ENCODE measurements around the gene ZNF148.

The ZNF148 gene

DNA sequence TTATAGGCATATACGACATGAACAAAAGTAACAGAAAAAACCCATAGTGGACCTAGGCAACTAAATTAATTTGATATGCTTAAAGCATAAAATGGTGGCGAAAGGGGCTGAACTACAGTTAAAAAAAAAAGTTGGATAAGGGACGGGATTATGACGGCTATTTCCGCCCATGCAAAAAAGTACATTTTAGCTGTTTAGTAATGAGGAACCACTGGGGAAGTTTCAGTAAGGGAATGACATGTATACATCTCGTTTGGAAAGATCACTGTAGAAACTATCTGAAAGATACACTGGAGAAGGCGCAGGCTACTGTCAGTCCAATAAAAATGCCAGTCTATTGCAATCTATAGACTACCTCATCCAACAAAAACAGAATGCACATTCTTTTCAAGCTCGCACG lies 65.6 kb downstream of the ZNF148 start:
- H3K9ac ChIP-seq (ENCODE audit: low read depth, low read length), result no peak overlapping the region
- DNase-seq (no peak), ATAC-seq (ENCODE audit: insufficient read depth, low read depth) (no peak)
- peaks cover 20% of the 10 kb centered on the region for H3K4me1 ChIP-seq (ENCODE audit: insufficient read depth, low read length)
- H3K4me2 ChIP-seq (ENCODE audit: insufficient read depth, low read length), result no peak overlapping the region
- no peak overlapping the region for H3K4me3 ChIP-seq (ENCODE audit: low read depth in 1 of 2, low read length in 2 of 2)
- H2AFZ ChIP-seq (ENCODE audit: low read depth, low read length), result no peak overlapping the region
- TF ChIP-seq, protein P1, sequence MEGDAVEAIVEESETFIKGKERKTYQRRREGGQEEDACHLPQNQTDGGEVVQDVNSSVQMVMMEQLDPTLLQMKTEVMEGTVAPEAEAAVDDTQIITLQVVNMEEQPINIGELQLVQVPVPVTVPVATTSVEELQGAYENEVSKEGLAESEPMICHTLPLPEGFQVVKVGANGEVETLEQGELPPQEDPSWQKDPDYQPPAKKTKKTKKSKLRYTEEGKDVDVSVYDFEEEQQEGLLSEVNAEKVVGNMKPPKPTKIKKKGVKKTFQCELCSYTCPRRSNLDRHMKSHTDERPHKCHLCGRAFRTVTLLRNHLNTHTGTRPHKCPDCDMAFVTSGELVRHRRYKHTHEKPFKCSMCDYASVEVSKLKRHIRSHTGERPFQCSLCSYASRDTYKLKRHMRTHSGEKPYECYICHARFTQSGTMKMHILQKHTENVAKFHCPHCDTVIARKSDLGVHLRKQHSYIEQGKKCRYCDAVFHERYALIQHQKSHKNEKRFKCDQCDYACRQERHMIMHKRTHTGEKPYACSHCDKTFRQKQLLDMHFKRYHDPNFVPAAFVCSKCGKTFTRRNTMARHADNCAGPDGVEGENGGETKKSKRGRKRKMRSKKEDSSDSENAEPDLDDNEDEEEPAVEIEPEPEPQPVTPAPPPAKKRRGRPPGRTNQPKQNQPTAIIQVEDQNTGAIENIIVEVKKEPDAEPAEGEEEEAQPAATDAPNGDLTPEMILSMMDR (IDR thresholded peaks at IDR 0.05; ENCODE audit: borderline replicate concordance, extremely low read depth, low read length, poor library complexity, severe bottlenecking), result no peak
- TF ChIP-seq EZH2 (IDR thresholded peaks at IDR 0.05; ENCODE audit: borderline replicate concordance, low read depth, low read length, severe bottlenecking), result no peak
- no peaks in the 10 kb centered on the region for H3K9me3 ChIP-seq (ENCODE audit: insufficient read depth, low read length, severe bottlenecking)
- no peaks in the 10 kb centered on the region for H3K27me3 ChIP-seq (ENCODE audit: insufficient read depth, low read length, poor library complexity)
- no peaks in the 10 kb centered on the region for H4K20me1 ChIP-seq (ENCODE audit: insufficient read depth, low read length)
- no peak overlapping the region for H3K27ac ChIP-seq (ENCODE audit: low read length)
- peaks cover 24% of the 10 kb centered on the region for H3K36me3 ChIP-seq (ENCODE audit: insufficient read depth, low read length)
- peaks cover 69% of the 10 kb centered on the region for H3K79me2 ChIP-seq (ENCODE audit: insufficient read depth, low read length)

DNA sequence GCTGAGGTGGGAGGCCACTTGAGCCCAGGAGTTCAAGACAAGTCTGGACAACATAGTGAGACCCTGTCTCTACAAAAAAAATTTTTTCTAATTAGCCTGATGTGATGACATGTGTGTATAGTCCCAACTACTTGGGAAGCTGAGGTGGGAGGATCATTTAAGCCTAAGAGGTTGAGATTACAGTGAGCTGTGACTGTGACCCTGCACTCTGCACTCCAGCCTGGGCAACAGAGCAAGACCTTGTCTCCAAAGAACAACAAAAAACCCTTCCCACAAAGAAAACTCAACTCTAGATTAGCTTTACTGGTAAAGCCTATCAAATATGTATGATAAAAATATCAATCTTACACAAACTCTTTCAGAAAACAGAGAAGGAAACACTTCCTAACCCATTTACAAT lies 68.5 kb downstream of the ZNF148 start:
- Histone ChIP-seq H3K79me2 (ENCODE audit: insufficient read depth, low read length) (peaks cover 84% of the 10 kb centered on the region), H3K36me3 (ENCODE audit: insufficient read depth, low read length) (peaks cover 22% of the 10 kb centered on the region), H3K4me2 (ENCODE audit: insufficient read depth, low read length) (no peak overlapping the region), H3K4me3 (ENCODE audit: low read depth in 1 of 2, low read length in 2 of 2) (no peak overlapping the region), H3K9ac (ENCODE audit: low read depth, low read length) (no peak overlapping the region), H3K27me3 (ENCODE audit: insufficient read depth, low read length, poor library complexity) (no peaks in the 10 kb centered on the region), H3K4me1 (ENCODE audit: insufficient read depth, low read length) (peaks cover 19% of the 10 kb centered on the region), H3K27ac (ENCODE audit: low read length) (no peak overlapping the region), H4K20me1 (ENCODE audit: insufficient read depth, low read length) (peaks cover 9% of the 10 kb centered on the region; the same call in 1 of the 2 replicates), H3K9me3 (ENCODE audit: insufficient read depth, low read length, severe bottlenecking) (no peaks in the 10 kb centered on the region), H2AFZ (ENCODE audit: low read depth, low read length) (no peak overlapping the region)
- DNase-seq, result no peak
- ATAC-seq (ENCODE audit: insufficient read depth, low read depth), result no peak
- TF ChIP-seq, protein P1 (IDR thresholded peaks at IDR 0.05; ENCODE audit: borderline replicate concordance, extremely low read depth, low read length, poor library complexity, severe bottlenecking), result no peak
- no peak for TF ChIP-seq EZH2 (IDR thresholded peaks at IDR 0.05; ENCODE audit: borderline replicate concordance, low read depth, low read length, severe bottlenecking)

DNA sequence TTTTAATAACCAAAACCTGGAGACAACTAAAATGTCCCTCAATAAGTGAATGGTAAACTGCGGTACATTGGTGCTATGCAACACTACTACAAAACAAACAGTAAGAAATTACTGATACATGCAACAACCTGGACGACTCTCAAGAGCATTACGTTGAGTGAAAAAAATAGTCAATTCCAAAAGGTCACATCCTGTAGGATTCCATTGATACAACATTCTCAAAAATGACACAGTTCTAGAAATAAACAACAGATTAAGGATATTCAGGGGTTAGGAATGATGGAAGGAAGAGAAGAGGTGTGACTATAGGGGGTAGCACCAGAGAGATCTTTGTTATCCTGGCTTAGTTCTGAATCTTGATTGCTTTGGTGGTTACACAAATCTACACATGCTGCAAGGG lies 72.2 kb downstream of the ZNF148 start:
- DNase-seq (no peak), ATAC-seq (ENCODE audit: insufficient read depth, low read depth) (no peak)
- TF ChIP-seq, protein P1 (IDR thresholded peaks at IDR 0.05; ENCODE audit: borderline replicate concordance, extremely low read depth, low read length, poor library complexity, severe bottlenecking), result no peak
- no peak for TF ChIP-seq EZH2 (IDR thresholded peaks at IDR 0.05; ENCODE audit: borderline replicate concordance, low read depth, low read length, severe bottlenecking)
- Histone ChIP-seq H3K4me1 (ENCODE audit: insufficient read depth, low read length) (no peaks in the 10 kb centered on the region), H3K9me3 (ENCODE audit: insufficient read depth, low read length, severe bottlenecking) (no peaks in the 10 kb centered on the region), H3K27me3 (ENCODE audit: insufficient read depth, low read length, poor library complexity) (no peaks in the 10 kb centered on the region), H3K79me2 (ENCODE audit: insufficient read depth, low read length) (peaks cover 92% of the 10 kb centered on the region), H4K20me1 (ENCODE audit: insufficient read depth, low read length) (peaks cover 12% of the 10 kb centered on the region; the same call in 1 of the 2 replicates), H3K4me3 (ENCODE audit: low read depth in 1 of 2, low read length in 2 of 2) (no peak overlapping the region), H3K4me2 (ENCODE audit: insufficient read depth, low read length) (no peak overlapping the region), H3K36me3 (ENCODE audit: insufficient read depth, low read length) (peaks cover 16% of the 10 kb centered on the region), H3K9ac (ENCODE audit: low read depth, low read length) (no peak overlapping the region), H3K27ac (ENCODE audit: low read length) (no peak overlapping the region), H2AFZ (ENCODE audit: low read depth, low read length) (no peak overlapping the region)

DNA sequence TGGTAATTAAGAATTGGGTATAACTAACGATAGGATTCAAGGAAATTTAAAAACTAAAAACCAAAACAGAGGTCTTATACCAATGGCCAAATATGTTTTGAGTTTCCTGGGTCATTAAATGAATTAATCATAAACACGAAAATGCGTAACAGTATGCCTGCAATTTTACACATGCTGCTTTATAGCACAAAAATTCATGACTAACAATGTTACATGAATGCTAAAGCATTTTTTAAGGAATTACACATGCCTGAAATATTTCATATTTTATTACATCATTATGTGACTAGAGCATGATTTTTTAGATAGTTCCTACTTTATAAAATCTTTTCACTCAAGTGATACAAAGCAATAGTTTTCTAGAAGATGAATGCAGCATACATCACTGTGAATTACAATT lies 74.7 kb downstream of the ZNF148 start:
- H3K27ac ChIP-seq (ENCODE audit: low read length), result no peak overlapping the region
- ATAC-seq (ENCODE audit: insufficient read depth, low read depth) (no peak), DNase-seq (no peak)
- TF ChIP-seq, protein P1 (IDR thresholded peaks at IDR 0.05; ENCODE audit: borderline replicate concordance, extremely low read depth, low read length, poor library complexity, severe bottlenecking), result no peak
- TF ChIP-seq EZH2 (IDR thresholded peaks at IDR 0.05; ENCODE audit: borderline replicate concordance, low read depth, low read length, severe bottlenecking), result no peak
- peaks cover 13% of the 10 kb centered on the region; the same call in 1 of the 2 replicates for H4K20me1 ChIP-seq (ENCODE audit: insufficient read depth, low read length)
- H3K4me1 ChIP-seq (ENCODE audit: insufficient read depth, low read length), result no peaks in the 10 kb centered on the region
- peaks cover 88% of the 10 kb centered on the region for H3K79me2 ChIP-seq (ENCODE audit: insufficient read depth, low read length)
- H3K9me3 ChIP-seq (ENCODE audit: insufficient read depth, low read length, severe bottlenecking), result no peaks in the 10 kb centered on the region
- no peak overlapping the region for H2AFZ ChIP-seq (ENCODE audit: low read depth, low read length)
- H3K4me2 ChIP-seq (ENCODE audit: insufficient read depth, low read length), result no peak overlapping the region
- H3K27me3 ChIP-seq (ENCODE audit: insufficient read depth, low read length, poor library complexity), result no peaks in the 10 kb centered on the region
- peaks cover 14% of the 10 kb centered on the region for H3K36me3 ChIP-seq (ENCODE audit: insufficient read depth, low read length)
- no peak overlapping the region for H3K4me3 ChIP-seq (ENCODE audit: low read depth in 1 of 2, low read length in 2 of 2)
- no peak overlapping the region for H3K9ac ChIP-seq (ENCODE audit: low read depth, low read length)
